Measurements from ENCODE around the gene GPR119. TPM values are rescaled to one million over a fixed set of nuclear protein-coding genes. Genes with fewer than 3 reads are reported as not detected.

GPR119 gene
- total and polyA plus RNA-seq, 3 experiments from 2014 or later, result not detected

Other genes with a start within 250 kb of the GPR119 start
- 10 to 100 TPM; 57.7 to 58.2 TPM for gene AIFM1, start 219.8 kb downstream of the GPR119 start, total RNA-seq
- 34.8 TPM for gene AIFM1, start 219.8 kb downstream of the GPR119 start, polyA plus RNA-seq
- gene RAB33A, start 213.7 kb downstream of the GPR119 start, total RNA-seq, result 10 to 100 TPM in 1 of 2 experiments, 1 to 10 TPM in 1; 9.0 to 10.6 TPM
- gene RAB33A, start 213.7 kb downstream of the GPR119 start, polyA plus RNA-seq, result 11.0 TPM
- 1 to 10 TPM; 7.1 to 7.6 TPM for gene ZNF280C, start 116.8 kb downstream of the GPR119 start, total RNA-seq
- gene ZNF280C, start 116.8 kb downstream of the GPR119 start, polyA plus RNA-seq, result 2.2 TPM
- 10 to 100 TPM; 14.1 to 15.5 TPM for gene SLC25A14, start 45.8 kb downstream of the GPR119 start, total RNA-seq
- 9.5 TPM for gene SLC25A14, start 45.8 kb downstream of the GPR119 start, polyA plus RNA-seq
- 10 to 100 TPM; 29.2 to 29.8 TPM for gene RBMX2, start 16.3 kb upstream of the GPR119 start, total RNA-seq
- 25.7 TPM for gene RBMX2, start 16.3 kb upstream of the GPR119 start, polyA plus RNA-seq

Measured in CD8-positive, alpha-beta memory T cell (primary cell).